Fibroblast of upper back skin (primary cell): ENCODE results near the gene ADD1.
A peak's percentile ranks its signal among the peaks of the same experiment; 100 is the strongest.

Experiments used
- DNase-seq: peaks from one replicate; pipeline ENCODE4 v3.0.0-alpha.2; 2013

ADD1 gene

GRCh38 chr4:2862528-2862927, 18.9 kb downstream of the ADD1 start:
- peak; percentile 26 for DNase-seq

DNA sequence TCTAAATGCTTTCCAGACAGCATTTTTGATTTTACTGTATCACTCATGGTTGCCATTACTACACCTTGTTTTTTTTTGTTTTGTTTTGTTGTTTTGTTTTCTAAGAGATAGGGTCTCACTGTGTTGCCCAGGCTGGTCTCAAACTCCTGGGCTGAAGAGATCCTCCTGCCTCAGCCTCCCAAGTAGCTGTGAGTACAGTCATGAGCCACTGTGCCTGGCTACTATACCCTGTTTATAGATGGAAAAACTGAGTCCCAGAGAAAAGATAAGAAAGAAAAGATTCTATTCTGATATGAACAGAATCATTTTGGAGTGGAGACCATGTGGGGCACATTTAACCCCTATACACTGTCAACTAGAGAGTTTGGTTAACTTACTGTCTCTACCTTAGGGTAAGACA, 20.0 kb downstream of the ADD1 start:
- no peak for DNase-seq

GRCh38 chr4:2865196-2865780, 21.6 kb downstream of the ADD1 start:
- DNase-seq = no peak

DNA sequence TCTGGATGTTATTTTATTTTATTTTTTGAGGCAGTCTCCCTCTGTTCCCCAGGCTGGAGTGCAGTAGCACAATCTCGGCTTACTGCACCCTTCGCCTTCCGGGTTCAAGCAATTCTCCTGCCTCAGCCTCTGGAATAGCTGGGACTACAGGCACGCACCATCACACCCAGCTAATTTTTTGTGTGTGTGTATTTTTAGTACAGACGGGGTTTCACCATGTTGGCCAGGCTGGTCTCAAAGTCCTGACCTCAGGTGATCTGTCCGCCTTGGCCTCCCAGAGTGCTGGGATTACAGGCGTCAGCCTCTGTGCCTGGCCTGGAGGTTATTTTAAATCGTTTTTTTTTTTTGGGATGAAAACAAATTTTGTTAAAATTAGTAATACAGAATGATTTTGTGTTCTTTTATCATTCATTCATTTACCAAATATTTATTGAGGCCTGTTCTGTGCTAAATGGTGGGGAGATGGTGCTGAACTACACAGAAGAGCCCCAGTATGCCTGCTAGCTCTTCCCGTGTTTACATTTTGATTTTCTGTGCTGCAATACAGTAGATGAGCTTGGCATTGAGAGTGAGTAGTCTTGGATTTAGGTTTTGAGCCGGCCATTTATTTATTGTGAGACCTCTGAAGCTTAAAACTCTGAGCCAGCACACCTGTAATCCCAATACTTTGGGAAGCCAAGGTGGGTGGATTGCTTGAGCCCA, 22.7 kb downstream of the ADD1 start:
- DNase-seq = no peak

DNA sequence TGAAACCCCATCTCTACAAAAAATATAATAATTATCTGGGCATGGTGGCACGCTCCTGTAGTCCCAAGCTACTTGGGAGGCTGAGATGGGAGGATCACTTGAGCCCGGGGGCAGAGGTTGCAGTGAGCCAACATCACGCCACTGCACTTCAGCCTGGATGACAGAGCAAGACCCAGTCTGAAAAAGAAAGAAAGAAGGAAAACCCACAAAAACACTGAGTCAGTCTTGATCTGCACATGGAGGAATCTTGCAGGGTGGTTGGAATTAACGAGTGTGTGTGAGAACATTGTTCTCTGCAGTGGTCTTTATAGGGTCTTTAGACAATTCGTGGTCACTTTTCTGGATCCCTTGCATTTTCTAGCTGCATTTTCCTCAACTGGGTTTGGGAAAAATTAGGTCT, 23.2 kb downstream of the ADD1 start:
- DNase-seq = no peak

GRCh38 chr4:2867758-2868491, 24.3 kb downstream of the ADD1 start:
- DNase-seq = no peak

DNA sequence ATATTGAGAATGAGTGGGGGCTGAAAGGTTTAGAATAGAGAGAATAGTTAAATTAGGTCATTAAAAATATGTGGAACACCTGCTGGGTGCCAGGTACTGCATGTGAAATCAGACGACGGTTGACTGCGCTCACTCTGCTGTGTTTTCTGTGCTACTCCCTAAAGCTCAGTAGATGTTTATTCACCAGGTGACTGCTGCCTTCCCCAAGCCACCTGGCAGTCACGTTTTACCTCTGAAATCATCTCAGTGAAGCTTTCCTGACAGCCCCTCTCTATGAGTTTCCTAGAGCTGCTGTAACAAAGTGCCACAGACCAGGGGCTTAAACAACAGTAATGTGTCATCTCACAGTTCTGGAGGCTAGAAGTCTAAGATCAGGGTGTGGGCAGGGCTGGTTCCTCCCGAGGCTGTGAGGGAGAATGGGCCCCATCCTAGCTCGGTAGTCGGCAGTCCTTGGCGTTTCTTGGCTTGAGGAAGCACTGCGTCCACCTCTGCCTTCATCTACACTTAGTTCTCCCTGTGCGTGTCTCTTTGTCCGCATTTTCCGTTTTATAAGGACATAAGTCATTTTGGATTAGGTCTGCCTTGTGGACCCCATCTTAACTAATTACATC, 25.3 kb downstream of the ADD1 start:
- no peak for DNase-seq

DNA sequence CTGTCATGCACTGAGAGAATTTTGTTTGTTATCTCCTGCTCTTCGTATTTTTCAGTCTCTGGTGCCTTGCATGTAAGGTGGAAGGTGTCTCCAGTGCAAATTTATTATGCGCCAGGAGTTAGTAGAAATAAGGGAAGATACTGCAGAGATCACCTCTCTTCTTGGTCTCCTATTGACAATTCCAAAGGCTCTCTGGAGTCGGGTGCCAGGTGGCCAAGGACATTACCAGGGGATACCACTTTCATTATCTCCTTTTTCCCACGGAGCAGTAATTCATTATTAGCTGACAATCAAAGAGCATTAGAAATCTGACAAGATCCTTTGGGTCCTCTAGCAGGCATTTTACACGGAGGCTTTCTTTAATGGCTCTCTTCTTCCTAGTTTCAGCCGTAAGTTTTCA, 26.0 kb downstream of the ADD1 start:
- DNase-seq = no peak

DNA sequence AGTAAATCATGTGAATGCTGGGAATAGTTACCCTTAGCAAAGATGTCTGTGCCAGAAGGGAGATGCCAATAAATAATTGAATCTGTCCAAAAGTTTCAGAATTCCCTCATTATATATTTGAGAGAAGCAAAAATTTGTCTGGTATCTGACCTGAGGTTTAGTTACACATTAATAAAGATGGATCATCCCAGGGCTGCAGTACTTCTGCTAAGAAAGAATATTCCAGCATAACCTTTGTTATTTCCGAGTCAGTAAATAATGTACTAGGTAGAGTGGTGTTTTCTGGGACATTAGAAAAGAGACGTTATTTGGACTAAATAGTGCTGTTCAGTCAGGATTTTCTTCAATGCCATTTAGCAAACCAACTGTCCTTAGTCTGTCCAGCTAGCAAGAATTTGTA, 26.4 kb downstream of the ADD1 start:
- no peak for DNase-seq

DNA sequence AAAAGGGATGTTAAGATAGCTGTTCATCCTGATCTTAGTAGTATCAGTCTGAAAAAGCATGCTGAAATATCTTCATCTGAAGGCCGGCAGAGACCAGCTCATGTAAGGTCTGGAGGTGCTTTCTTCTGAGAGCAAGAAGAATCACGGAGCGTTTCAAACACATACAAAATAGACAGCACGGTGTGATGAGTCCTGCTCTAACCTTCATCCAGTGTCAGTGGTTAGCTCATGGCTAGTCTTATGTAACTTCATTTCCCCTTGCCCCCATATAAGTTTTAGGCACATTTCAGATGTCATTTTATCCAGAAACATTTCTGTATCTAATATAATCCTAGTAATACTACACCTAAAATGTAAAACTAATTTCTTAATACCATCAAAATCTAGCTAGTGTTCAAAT, 27.8 kb downstream of the ADD1 start:
- no peak for DNase-seq

GRCh38 chr4:2871911-2872310, 28.3 kb downstream of the ADD1 start:
- no peak for DNase-seq

DNA sequence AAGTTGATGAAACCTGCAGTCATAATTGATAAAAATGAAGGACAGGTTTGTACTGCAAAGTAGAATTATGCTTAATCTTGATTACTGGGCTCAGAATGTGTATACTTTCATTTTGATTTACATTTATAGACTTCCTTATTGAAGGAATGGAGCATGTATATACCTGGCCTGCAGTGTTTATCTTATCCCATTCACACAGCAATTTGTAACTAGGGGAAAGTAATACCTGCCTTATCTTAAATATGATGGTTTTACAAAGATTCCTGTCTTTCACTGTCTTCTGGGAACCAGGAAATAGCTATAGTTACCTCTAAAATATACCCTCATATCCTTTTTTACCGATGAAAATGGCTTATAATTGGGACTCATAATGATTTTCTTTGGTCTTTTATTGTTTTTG, 29.7 kb downstream of the ADD1 start:
- DNase-seq = no peak

- DNase-seq = no peak
Observed at GRCh38 chr4:2874861-2875260, 31.2 kb downstream of the ADD1 start.

DNA sequence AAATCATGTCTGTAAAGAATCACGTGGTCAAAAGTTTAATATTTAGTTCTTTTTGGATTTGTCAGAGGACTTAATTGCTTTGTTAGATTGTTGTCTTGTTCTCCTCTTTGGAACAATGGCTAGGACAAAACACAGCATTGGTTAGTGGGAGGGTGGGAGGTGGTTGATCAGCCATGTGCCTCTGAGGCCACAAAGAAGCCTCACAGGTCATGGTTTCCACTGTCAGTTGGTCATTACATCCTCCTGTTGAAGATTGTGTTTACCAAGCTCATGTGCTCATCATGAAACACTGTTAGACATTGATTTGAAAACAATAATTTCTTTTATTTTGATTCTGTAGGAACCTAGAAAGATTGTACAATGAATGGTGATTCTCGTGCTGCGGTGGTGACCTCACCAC, 31.9 kb downstream of the ADD1 start:
- no peak for DNase-seq

DNA sequence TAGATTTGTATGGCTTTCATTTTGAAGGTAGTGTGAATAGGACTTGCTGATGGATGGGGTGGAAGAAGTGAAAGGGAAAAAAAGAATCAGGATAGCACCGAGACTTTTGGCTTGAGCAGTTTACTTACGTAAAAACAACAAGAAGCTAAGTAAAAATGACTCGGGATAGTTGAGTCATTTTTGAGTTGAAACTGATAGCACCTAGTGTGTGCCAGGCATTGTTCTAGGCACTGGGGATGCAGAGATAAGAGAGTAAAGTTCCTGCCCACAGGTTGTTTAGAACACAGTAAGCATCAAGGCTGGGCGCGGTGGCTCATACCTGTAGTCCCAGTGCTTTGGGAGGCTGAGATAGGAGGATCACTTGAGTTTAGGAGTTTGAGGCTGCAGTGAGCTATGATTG, 34.7 kb downstream of the ADD1 start:
- DNase-seq = no peak

DNA sequence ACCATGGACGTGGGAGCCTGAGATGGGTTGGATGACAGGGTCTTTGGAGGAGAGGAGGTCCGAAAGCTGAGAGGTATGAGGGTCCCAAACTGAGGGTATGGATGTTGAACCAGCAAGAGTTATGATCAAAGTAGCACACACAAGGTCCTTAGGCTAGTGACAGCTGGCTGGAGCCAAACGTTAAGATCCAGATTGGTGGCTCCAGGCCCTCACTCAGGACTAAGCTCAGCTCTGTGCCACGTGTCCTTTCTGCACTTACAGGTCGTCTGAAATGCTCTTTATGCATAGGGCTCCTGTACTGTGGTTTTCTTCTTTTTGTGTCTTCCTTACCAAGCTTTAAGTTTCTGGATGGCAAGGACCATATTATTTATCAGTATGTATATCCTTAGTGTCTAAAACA, 35.4 kb downstream of the ADD1 start:
- no peak for DNase-seq

DNA sequence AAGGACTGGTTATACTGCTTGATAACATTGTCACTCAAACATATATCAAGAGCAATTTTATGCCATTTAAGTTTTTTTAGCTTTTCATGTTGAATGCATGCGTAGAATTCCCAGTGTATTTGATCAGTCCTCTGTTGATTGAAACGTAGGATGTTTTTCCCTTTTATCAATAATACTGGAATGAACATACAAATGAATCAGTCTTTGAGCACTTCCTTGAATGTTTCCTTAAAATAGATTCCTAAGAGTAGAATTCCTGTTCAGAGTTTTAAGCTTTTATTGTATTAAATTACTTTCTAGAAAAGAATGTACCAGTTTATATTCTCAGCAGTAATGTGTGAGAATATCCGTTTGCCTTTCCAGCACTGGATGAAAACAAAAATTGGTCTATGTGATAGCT, 37.8 kb downstream of the ADD1 start:
- no peak for DNase-seq

GRCh38 chr4:2882341-2882740, 38.7 kb downstream of the ADD1 start:
- no peak for DNase-seq

GRCh38 chr4:2886161-2886560, 42.5 kb downstream of the ADD1 start:
- no peak for DNase-seq

- no peak for DNase-seq
Observed at GRCh38 chr4:2886622-2887021, 43.0 kb downstream of the ADD1 start.

DNA sequence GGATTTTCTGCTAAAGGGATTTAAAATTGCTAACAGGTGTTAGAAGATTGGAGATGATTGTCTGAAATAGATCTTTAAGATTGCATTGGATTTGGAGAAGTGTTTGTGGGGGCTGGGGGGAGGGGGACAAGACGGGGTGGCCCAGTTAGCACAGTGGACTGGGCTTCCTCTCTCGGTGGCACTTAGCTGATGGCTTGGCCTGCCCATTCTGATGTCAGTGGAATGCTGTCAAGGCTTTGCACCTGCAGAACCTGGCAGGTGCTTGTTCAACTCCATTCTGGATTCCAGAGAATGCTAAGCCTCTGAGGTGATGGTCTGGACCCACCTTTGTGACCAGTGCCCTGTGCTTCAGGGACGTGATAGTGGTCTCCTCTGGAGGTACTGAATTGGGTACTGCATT, 43.7 kb downstream of the ADD1 start:
- no peak for DNase-seq

- peak; percentile 23 for DNase-seq
Observed at GRCh38 chr4:2888886-2889285, 45.2 kb downstream of the ADD1 start.

DNA sequence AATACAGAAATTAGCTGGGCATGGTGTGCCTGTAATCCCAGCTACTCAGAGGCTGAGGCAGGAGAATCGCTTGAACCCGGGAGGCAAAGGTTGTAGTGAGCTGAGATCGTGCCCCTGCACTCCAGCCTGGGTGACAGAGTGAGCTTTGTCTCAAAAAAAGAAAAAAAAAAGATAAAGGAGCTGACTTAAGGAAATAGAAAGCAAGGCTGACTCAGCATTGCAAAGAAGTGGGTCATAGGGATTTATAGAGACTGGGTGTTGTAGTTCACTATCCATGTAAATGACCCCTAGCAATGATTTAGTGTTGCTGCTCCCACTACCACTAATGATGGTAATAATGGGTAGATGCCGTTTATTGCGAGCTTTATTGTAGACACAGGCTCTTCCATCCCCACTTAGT, 47.6 kb downstream of the ADD1 start:
- peak; percentile 50 for DNase-seq

- DNase-seq = no peak
Observed at GRCh38 chr4:2893772-2894171, 50.1 kb downstream of the ADD1 start.
